A673 (cell line): ENCODE results near the gene CDPF1. TPM values are rescaled to one million over a fixed set of nuclear protein-coding genes. Genes with fewer than 3 reads are reported as not detected.
"Not testable (repeated sequence)": the region's sequence is repeated elsewhere in the genome, so short reads cannot be mapped to it uniquely, and the experiment has no call there.

Source experiments
- BruUV-seq: library from RNA; stranded (reverse); fragments of 400-500 nt; replicated peaks from 2 replicates; lab custom pipeline; 2021; lab: Mats Ljungman, UMichigan
- CTCF ChIA-PET: fragments of 300-600 bp; sonication (Branson Sonifier 250); formaldehyde crosslinking; loops from one replicate; lab custom pipeline; 2022; ENCODE audit warnings: antibody characterized with exemption; lab: Charles Lee
- POLR2A ChIA-PET: fragments of 300-600 bp; sonication (Branson Sonifier 250); formaldehyde crosslinking; loops from one replicate; lab custom pipeline; 2022; ENCODE audit warnings: antibody characterized with exemption; ENCODE audit not compliant: low non-redundant PET; lab: Charles Lee
- DNase-seq: peaks from one replicate; pipeline ENCODE4 v3.0.0-alpha.2; 2015; ENCODE audit warnings: low spot score
- H3K27ac ChIP-seq: fragments of 200-600 bp; sonication (generic); 2 replicates; pipeline ENCODE4 v1.5.1; 2016; ENCODE audit warnings: mixed run types, low read depth, mild to moderate bottlenecking, mixed read lengths, antibody characterized with exemption, low read length; ENCODE audit not compliant: poor library complexity, severe bottlenecking
- H3K27me3 ChIP-seq: fragments of 200-600 bp; sonication (generic); replicated peaks from 2 replicates; pipeline ENCODE4 v1.6.1; 2017; ENCODE audit warnings: mixed run types, low read depth, mild to moderate bottlenecking, mixed read lengths, antibody characterized with exemption, low read length; ENCODE audit not compliant: insufficient read depth, poor library complexity
- H3K36me3 ChIP-seq: fragments of 200-600 bp; sonication (generic); 2 replicates; pipeline ENCODE4 v1.6.1; 2016; ENCODE audit warnings: mixed run types, mild to moderate bottlenecking, mixed read lengths, antibody characterized with exemption, low read length; ENCODE audit not compliant: insufficient read depth, poor library complexity, severe bottlenecking
- H3K4me1 ChIP-seq: fragments of 200-600 bp; sonication (generic); 2 replicates; pipeline ENCODE4 v1.6.1; 2017; ENCODE audit warnings: mixed run types, mild to moderate bottlenecking, mixed read lengths, antibody characterized with exemption, low read length; ENCODE audit not compliant: insufficient read depth, poor library complexity, severe bottlenecking
- H3K4me3 ChIP-seq: fragments of 200-600 bp; sonication (generic); 2 replicates; pipeline ENCODE4 v1.5.1; 2016; ENCODE audit warnings: low read depth, mixed run types, mild to moderate bottlenecking, mixed read lengths, low read length; ENCODE audit not compliant: poor library complexity, severe bottlenecking
- H3K9me3 ChIP-seq: fragments of 200-600 bp; sonication (generic); 2 replicates; pipeline ENCODE4 v1.6.1; 2016; ENCODE audit warnings: mixed run types, low read depth, mild to moderate bottlenecking, mixed read lengths, antibody characterized with exemption, low read length; ENCODE audit not compliant: poor library complexity, severe bottlenecking
- CTCF ChIP-seq: fragments of 300-800, 200-600 bp; sonication (generic); conservative IDR thresholded peaks from 2 replicates; pipeline ENCODE4 v1.5.1; 2017; ENCODE audit warnings: low read depth, mild to moderate bottlenecking, antibody characterized with exemption, low read length, moderate library complexity, mixed read lengths
- EZH2 ChIP-seq: fragments of 200-600 bp; sonication (generic); IDR thresholded peaks from 2 replicates; pipeline ENCODE4 v1.6.1; 2017; ENCODE audit warnings: borderline replicate concordance, low read depth, mild to moderate bottlenecking, mixed read lengths, antibody characterized with exemption, low read length; ENCODE audit not compliant: poor library complexity, severe bottlenecking
- intact Hi-C: fragments of 100-400 bp; cut with micrococcal nuclease; formaldehyde crosslinking; loops from one replicate; pipeline ENCODE4 v1.10.0; 2022; ENCODE audit not compliant: unreplicated experiment
- total RNA-seq: library from RNA; stranded (reverse); gene quantifications from 2 replicates; pipeline ENCODE4 v1.2.3, GENCODE V29; 2021

CDPF1 gene
- total RNA-seq, 1 experiment from 2014 or later = 7.0 TPM

DNA sequence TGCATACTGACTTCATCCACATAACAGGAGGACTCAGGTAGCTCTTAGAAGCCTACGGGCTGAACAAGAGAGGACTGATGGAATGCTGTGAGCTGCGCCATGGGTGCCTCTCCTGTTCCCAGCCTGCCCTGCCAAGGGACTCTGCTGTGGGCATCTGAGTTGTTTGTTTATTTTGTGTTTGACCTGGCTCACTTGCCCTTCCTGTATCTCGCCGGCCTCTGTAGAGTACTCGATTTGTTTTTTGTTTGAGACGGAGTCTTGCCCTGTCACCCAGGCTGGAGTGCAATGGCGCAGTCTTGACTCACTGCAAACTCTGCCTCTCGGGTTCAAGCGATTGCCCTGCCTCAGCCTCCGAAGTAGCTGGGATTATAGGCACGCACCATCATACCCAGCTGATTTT is 19.5 kb upstream of the CDPF1 start:
- no TSS peak for BruUV-seq

GRCh38 chr22:46267431-46268279 is 17.6 kb upstream of the CDPF1 start, which contains the start of gene TTC38:
TTC38 (plus strand) TSS chr22:46268008; CDS start chr22:46268040, 32 bp downstream.
- no peaks in the 10 kb centered on the region for H3K9me3 ChIP-seq
- peak within 1 kb of the TSS; percentile 62 for H3K4me3 ChIP-seq
- POLR2A ChIA-PET = no interaction called here
- TF ChIP-seq CTCF = no peak
- no peak for TF ChIP-seq EZH2
- peaks cover 5% of the 10 kb centered on the region for H3K4me1 ChIP-seq
- CTCF ChIA-PET = no interaction called here
- no peaks in the 10 kb centered on the region for H3K27me3 ChIP-seq
- intact Hi-C loops = no loop called here
- H3K36me3 ChIP-seq = no peaks in the 10 kb centered on the region
- no TSS peak for BruUV-seq
- H3K27ac ChIP-seq = peak within 1 kb of the TSS; percentile 45
- DNase-seq = peak; percentile 61

More for the DNA sequence above, 19.5 kb upstream of the CDPF1 start:
- ChIA-PET CTCF (no interaction called here), POLR2A (no interaction called here)
- TF ChIP-seq CTCF (no peak), EZH2 (no peak)
- no peaks in the 10 kb centered on the region for H3K9me3 ChIP-seq
- no peak overlapping the region for H3K4me3 ChIP-seq
- no peak overlapping the region for H3K27ac ChIP-seq
- no peak for DNase-seq
- H3K36me3 ChIP-seq = no peaks in the 10 kb centered on the region
- peaks cover 5% of the 10 kb centered on the region for H3K4me1 ChIP-seq
- intact Hi-C loops = no loop called here
- no peaks in the 10 kb centered on the region for H3K27me3 ChIP-seq

GRCh38 chr22:46265627-46266026 is 15.5 kb upstream of the CDPF1 start:
- POLR2A ChIA-PET, H3K4me1 ChIP-seq, H3K27ac ChIP-seq, H3K27me3 ChIP-seq, H3K9me3 ChIP-seq, BruUV-seq, H3K36me3 ChIP-seq, H3K4me3 ChIP-seq, intact Hi-C loops, DNase-seq, CTCF ChIA-PET: not testable (repeated sequence)

DNA sequence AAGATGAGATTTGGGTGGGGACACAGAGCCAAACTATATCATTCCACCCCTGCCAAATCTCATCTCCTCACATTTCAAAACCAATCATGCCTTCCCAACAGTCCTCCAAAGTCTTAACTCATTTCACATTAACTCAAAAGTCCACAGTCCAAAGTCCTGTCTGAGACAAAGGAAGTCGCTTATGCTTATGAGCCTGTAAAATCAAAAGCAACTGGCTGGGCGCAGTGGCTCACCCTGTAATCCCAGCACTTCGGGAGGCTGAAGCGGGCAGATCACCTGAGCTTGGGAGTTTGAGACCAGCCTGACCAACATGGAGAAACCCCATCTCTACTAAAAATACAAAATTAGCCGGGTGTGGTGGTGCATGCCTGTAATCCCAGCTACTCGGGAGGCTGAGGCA is 14.4 kb upstream of the CDPF1 start:
- BruUV-seq, CTCF ChIA-PET, POLR2A ChIA-PET: not testable (repeated sequence)

More for the DNA sequence above, 14.4 kb upstream of the CDPF1 start:
- H3K27me3 ChIP-seq, H3K4me1 ChIP-seq, H3K9me3 ChIP-seq, H3K4me3 ChIP-seq, intact Hi-C loops, DNase-seq, H3K27ac ChIP-seq, H3K36me3 ChIP-seq: not testable (repeated sequence)
